ENCODE results near the gene PTHLH.

PTHLH gene

GRCh38 chr12:27964123-27964522 lies 8.4 kb downstream of the PTHLH start:
- TF ChIP-seq, protein P1, sequence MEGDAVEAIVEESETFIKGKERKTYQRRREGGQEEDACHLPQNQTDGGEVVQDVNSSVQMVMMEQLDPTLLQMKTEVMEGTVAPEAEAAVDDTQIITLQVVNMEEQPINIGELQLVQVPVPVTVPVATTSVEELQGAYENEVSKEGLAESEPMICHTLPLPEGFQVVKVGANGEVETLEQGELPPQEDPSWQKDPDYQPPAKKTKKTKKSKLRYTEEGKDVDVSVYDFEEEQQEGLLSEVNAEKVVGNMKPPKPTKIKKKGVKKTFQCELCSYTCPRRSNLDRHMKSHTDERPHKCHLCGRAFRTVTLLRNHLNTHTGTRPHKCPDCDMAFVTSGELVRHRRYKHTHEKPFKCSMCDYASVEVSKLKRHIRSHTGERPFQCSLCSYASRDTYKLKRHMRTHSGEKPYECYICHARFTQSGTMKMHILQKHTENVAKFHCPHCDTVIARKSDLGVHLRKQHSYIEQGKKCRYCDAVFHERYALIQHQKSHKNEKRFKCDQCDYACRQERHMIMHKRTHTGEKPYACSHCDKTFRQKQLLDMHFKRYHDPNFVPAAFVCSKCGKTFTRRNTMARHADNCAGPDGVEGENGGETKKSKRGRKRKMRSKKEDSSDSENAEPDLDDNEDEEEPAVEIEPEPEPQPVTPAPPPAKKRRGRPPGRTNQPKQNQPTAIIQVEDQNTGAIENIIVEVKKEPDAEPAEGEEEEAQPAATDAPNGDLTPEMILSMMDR (IDR thresholded peaks at IDR 0.05) = no peak
- DNase-seq (ENCODE audit: low spot score) = no peak
- Histone ChIP-seq H3K4me3 (no peak overlapping the region), H3K27ac (no peak overlapping the region)

DNA sequence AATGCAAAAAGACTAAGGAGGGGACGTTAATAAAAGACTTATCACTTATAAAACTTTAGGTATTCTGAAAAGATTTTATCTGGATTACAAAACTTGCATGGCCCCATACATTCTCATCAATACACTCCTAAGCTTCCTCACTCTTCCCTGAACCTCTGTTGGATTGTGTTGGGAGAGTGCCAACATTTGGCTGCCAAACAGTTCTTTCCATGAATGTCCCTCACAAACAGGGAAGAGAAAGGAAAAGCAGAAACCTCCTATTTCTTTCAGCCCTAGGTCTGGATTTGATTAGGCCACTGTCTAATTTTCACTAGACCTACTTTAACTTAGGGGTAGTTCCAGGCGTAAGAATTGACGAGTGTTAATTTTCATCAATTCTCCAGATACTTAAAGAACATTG lies 11.7 kb downstream of the PTHLH start:
- DNase-seq (ENCODE audit: low spot score) = no peak
- Histone ChIP-seq H3K4me3 (no peak overlapping the region), H3K27ac (no peak overlapping the region)
- TF ChIP-seq, protein P1 (IDR thresholded peaks at IDR 0.05) = no peak

DNA sequence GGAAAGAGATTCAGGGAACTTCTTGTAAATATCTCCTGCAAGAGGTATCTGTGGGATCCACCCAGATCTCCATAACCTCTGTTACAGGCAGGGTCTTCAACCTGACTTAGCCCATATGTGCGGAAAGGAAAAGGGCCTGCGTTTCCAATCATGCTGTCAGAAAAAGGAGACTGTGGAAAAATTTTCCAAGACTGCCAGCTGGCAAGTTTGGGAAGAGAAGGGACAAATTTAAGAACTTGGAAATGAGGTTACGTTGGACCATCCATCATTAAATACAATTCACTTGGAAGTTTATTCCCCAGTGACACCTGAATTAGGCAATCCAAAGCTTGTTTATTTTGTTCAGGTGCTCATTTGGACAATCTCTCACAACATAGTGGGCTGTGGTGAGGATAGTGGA lies 13.9 kb downstream of the PTHLH start:
- DNase-seq (ENCODE audit: low spot score) = no peak
- Histone ChIP-seq H3K4me3 (no peak overlapping the region), H3K27ac (no peak overlapping the region)
- TF ChIP-seq, protein P1 (IDR thresholded peaks at IDR 0.05) = no peak

DNA sequence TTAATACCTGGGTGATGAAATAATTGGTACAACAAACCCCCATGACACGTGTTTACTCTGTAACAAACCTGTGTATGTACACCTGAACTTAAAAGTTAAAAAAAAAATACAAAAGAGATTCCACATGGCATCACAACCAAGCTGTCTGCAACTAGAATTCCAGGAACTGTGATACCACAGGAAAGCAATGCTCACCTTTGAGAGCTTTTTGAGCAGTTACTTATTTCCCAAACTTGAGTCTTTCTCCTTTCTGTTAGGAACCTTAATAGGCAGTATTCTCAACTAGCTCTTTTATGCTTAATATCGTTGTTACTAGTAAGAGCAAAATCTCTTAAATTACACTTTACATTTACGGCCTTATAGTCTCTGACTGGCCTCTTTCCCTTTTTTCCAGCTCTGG lies 15.2 kb downstream of the PTHLH start:
- Histone ChIP-seq H3K27ac (no peak overlapping the region), H3K4me3 (no peak overlapping the region)
- DNase-seq (ENCODE audit: low spot score) = no peak
- TF ChIP-seq, protein P1 (IDR thresholded peaks at IDR 0.05) = no peak

- H3K27ac ChIP-seq = no peak overlapping the region
- H3K4me3 ChIP-seq = no peak overlapping the region
- TF ChIP-seq, protein P1 (IDR thresholded peaks at IDR 0.05) = no peak
- no peak for DNase-seq (ENCODE audit: low spot score)
These were observed 18.7 kb downstream of the PTHLH start for GRCh38 chr12:27953817-27954216.

DNA sequence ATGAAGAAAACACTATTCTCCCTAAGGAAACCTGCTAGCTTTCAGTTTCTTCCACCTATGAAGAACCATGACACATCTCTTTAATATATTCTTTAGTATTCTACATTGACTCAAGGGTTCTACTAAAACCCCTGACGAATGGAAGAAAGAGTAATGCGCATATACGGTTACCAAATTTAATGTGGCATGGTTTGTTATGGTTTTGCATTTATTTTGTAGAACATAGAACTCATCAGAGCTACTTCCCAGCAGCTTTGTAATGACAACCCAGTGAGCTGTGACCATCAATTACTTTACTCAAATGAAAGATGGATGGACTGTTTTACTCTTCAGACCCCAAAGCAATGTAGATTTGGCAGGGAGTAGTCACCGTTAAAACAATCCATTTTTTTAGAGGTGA lies 19.2 kb downstream of the PTHLH start:
- Histone ChIP-seq H3K4me3 (no peak overlapping the region), H3K27ac (no peak overlapping the region)
- no peak for DNase-seq (ENCODE audit: low spot score)
- TF ChIP-seq, protein P1 (IDR thresholded peaks at IDR 0.05) = no peak

GRCh38 chr12:27952510-27952909 lies 20.0 kb downstream of the PTHLH start:
- H3K27ac ChIP-seq = no peak overlapping the region
- no peak overlapping the region for H3K4me3 ChIP-seq
- TF ChIP-seq, protein P1 (IDR thresholded peaks at IDR 0.05) = no peak
- DNase-seq (ENCODE audit: low spot score) = no peak

All from coronary artery (tissue), 2 donors.